AG09309 (cell line): Measurements from ENCODE around the gene MAP2K6.

Source experiments
- DNase-seq: peaks from one replicate; pipeline ENCODE4 v3.0.0-alpha.2; 2010; ENCODE audit warnings: low read depth
- H3K4me3 ChIP-seq: 2 replicates; pipeline ENCODE4 v1.5.1; 2011; ENCODE audit warnings: mild to moderate bottlenecking, low read depth, low read length, moderate library complexity; ENCODE audit not compliant: control insufficient read depth
- TF ChIP-seq, protein P1 (sequence below): IDR thresholded peaks from 2 replicates; pipeline ENCODE4 v1.5.1; 2011; ENCODE audit warnings: mild to moderate bottlenecking, low read depth, low read length, inconsistent platforms; ENCODE audit not compliant: insufficient read depth, control insufficient read depth; ENCODE audit errors: missing control alignments

The MAP2K6 gene

DNA sequence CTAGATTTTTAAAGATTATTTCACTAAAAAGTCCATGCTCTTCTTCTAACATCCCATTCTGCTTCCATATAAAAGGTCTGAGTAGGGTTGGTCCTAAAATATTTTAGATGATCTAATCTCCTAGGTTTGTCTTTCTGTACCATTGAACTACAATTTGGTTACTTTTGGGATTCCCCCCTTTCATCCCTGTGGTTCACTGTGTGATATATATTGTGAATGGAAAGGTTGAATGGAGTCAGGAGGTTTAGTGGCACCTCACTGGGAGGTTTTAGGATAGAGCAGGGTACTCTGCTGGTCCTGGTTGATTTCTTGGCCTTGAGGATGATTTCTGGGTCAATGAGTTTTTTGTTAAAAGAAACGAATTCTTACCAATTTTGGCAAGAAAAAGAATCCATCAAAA is 29.5 kb downstream of the MAP2K6 start:
- H3K4me3 ChIP-seq, result no peak overlapping the region
- no peak for DNase-seq
- TF ChIP-seq, protein P1, sequence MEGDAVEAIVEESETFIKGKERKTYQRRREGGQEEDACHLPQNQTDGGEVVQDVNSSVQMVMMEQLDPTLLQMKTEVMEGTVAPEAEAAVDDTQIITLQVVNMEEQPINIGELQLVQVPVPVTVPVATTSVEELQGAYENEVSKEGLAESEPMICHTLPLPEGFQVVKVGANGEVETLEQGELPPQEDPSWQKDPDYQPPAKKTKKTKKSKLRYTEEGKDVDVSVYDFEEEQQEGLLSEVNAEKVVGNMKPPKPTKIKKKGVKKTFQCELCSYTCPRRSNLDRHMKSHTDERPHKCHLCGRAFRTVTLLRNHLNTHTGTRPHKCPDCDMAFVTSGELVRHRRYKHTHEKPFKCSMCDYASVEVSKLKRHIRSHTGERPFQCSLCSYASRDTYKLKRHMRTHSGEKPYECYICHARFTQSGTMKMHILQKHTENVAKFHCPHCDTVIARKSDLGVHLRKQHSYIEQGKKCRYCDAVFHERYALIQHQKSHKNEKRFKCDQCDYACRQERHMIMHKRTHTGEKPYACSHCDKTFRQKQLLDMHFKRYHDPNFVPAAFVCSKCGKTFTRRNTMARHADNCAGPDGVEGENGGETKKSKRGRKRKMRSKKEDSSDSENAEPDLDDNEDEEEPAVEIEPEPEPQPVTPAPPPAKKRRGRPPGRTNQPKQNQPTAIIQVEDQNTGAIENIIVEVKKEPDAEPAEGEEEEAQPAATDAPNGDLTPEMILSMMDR, result no peak

DNA sequence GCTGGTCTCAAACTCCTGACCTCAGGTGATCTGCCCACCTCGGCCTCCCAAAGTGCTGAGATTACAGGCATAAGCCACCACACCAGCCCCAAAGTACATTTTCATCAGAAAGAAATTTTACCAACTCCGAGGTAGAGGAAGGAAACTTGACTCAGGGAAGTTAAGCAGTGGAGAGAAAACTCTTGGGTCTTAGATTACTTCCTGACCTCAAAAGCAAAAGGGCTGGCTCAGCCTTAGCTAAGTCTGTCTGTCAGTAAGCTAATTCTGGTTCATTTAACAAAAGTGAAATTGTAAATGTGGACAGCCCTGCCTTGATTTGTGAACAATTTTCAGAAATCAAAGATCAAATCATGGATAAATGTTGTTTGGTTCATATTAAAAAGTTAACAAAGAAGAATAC is 30.6 kb downstream of the MAP2K6 start:
- DNase-seq, result no peak
- H3K4me3 ChIP-seq, result no peak overlapping the region
- TF ChIP-seq, protein P1, result no peak

DNA sequence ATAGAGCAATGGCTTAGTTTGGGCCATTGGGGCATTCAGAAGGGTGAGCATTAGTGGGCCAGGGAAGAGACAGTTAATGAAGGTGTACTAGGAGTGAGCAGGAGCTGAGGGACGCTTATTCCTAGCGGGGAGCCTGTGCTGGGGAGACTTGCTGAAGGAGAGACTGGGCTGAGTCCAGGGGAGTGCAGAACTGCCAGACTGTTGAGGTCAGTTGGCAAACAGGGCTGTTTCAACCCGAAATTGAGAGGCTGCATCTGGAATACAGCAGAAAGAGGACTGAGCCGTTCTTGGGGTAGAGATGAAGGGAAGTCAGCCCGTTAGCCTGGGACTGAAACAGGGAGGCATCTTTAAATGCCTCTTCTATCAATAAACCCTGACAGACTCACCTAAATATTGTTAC is 33.2 kb downstream of the MAP2K6 start:
- H3K4me3 ChIP-seq, result no peak overlapping the region
- no peak for DNase-seq
- TF ChIP-seq, protein P1, result no peak

DNA sequence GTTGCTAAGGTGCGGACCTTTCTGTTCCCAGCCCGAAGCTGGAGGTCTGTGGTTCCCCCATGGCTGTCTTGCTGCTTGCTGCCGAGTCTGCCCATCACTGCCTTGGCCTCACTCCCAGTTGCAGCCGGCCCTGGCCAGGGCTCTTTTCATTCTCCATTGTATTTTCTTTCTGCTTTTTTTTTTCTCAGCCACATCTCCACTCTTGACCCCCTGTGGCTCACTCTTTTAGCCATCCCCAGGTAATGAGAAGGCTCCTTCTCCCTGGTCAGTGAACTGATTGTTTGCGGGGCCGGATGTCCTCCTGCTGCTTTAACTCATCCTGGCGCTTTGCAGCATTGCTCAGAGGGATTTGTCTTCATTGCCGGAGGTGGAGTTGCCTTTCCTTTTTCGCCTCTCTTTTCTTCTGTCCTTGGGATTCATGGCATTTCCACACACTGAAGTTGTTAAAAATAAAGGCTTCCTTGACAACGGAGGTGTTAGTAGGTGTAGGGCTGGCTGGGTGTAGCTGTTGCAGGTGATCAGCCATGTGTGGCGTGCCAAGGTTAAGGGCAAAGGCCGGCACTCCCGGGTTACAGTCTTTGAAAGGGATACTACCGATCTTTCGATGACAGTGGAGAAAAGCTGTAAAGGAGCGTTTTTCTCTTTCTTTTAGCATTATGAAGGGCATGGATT is 34.1 kb downstream of the MAP2K6 start:
- TF ChIP-seq, protein P1, result no peak
- no peak overlapping the region for H3K4me3 ChIP-seq
- no peak for DNase-seq

DNA sequence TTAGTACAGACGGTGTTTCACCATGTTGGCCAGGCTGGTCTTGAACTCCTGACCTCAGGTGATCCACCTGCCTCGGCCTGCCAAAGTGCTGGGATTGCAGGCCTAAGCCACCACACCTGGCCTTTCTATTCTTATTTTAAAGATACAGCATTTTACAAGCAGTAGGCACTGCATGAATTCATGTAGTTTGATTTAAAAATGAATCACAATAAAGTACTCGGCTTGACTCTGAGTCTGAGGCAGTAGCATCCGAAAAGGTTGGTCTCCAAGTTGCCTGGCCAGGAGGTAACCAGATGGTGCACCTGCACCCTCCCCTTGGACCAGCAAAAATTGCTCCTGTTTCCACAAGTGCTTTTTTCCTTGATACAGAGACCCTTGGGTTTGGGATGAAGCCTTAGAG is 35.6 kb downstream of the MAP2K6 start:
- no peak for DNase-seq
- TF ChIP-seq, protein P1, result no peak
- H3K4me3 ChIP-seq, result no peak overlapping the region

DNA sequence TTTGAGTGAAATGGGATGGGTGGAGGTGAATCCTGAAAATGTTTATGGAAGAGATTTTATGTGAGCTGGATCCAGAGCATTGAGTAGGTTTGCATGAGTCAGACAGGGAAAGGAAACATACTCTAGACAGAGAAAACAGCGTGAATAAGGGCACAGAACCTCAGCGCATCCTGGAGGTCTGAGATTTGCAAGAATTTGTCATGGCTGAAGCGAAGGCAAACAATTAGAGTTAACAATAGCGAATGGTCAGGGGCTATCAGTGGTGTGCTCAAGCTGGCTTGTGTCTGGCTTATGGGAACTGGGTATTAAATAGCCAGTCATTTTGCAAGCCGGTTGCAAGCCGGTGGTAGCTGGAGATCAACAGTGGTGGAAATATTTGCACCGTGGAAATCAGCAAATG is 36.4 kb downstream of the MAP2K6 start:
- no peak for DNase-seq
- H3K4me3 ChIP-seq, result no peak overlapping the region
- TF ChIP-seq, protein P1, result no peak
